Measurements from ENCODE around the gene TMX1. TPM values are rescaled to one million over a fixed set of nuclear protein-coding genes. Genes with fewer than 3 reads are reported as not detected.

The TMX1 gene
- total and polyA plus RNA-seq, 2 experiments from 2014 or later = 61.5 to 126 TPM

- TF ChIP-seq, protein P1, sequence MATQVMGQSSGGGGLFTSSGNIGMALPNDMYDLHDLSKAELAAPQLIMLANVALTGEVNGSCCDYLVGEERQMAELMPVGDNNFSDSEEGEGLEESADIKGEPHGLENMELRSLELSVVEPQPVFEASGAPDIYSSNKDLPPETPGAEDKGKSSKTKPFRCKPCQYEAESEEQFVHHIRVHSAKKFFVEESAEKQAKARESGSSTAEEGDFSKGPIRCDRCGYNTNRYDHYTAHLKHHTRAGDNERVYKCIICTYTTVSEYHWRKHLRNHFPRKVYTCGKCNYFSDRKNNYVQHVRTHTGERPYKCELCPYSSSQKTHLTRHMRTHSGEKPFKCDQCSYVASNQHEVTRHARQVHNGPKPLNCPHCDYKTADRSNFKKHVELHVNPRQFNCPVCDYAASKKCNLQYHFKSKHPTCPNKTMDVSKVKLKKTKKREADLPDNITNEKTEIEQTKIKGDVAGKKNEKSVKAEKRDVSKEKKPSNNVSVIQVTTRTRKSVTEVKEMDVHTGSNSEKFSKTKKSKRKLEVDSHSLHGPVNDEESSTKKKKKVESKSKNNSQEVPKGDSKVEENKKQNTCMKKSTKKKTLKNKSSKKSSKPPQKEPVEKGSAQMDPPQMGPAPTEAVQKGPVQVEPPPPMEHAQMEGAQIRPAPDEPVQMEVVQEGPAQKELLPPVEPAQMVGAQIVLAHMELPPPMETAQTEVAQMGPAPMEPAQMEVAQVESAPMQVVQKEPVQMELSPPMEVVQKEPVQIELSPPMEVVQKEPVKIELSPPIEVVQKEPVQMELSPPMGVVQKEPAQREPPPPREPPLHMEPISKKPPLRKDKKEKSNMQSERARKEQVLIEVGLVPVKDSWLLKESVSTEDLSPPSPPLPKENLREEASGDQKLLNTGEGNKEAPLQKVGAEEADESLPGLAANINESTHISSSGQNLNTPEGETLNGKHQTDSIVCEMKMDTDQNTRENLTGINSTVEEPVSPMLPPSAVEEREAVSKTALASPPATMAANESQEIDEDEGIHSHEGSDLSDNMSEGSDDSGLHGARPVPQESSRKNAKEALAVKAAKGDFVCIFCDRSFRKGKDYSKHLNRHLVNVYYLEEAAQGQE (IDR thresholded peaks at IDR 0.05; ENCODE audit: unreplicated experiment) = no peak
Measured at GRCh38 chr14:51211149-51211548, 28.9 kb upstream of the TMX1 start (continued).

- H3K36me3 Mint-ChIP-seq (ENCODE audit: low read depth) = peaks cover 2% of the 10 kb centered on the region; the same call in 2 of the 3 replicates
- peak overlapping the region; percentile 42; the same call in 1 of the 2 replicates for H3K27ac ChIP-seq (ENCODE audit: low read depth)
- H3F3A ChIP-seq (replicated peaks; ENCODE audit: low read depth) = no peaks in the 10 kb centered on the region
- H3K79me2 ChIP-seq (replicated peaks; ENCODE audit: insufficient read depth) = no peaks in the 10 kb centered on the region
- no peaks in the 10 kb centered on the region for H3K36me3 ChIP-seq (ENCODE audit: insufficient read depth)
- H4K20me1 ChIP-seq (replicated peaks; ENCODE audit: insufficient read depth) = no peaks in the 10 kb centered on the region
- no peak for ATAC-seq
- no peaks in the 10 kb centered on the region for H3K4me1 ChIP-seq (ENCODE audit: insufficient read depth)
- H3K4me3 Mint-ChIP-seq = no peak overlapping the region
- no peak overlapping the region for H3K27ac Mint-ChIP-seq
- H3K27me3 Mint-ChIP-seq (ENCODE audit: insufficient read depth, low read depth, poor library complexity) = no peaks in the 10 kb centered on the region
- H3K9me2 ChIP-seq (ENCODE audit: insufficient read depth) = no peaks in the 10 kb centered on the region
- no peak for DNase-seq (ENCODE audit: low spot score)
- no peak overlapping the region for H2AFZ ChIP-seq
- no peak overlapping the region for H3K4me2 ChIP-seq
- H3K4me1 Mint-ChIP-seq = no peaks in the 10 kb centered on the region
- no peak overlapping the region for H3K4me3 ChIP-seq
- peaks cover 4% of the 10 kb centered on the region; the same call in 1 of the 3 replicates for H3K9me3 Mint-ChIP-seq
- no peaks in the 10 kb centered on the region for H3K27me3 ChIP-seq (ENCODE audit: insufficient read depth)
- TF ChIP-seq ZNF331 (CRISPR knock-in tag; IDR thresholded peaks at IDR 0.05; ENCODE audit: low read depth) = no peak
- no peak for TF ChIP-seq EZH2 (IDR thresholded peaks at IDR 0.05; ENCODE audit: low read depth, unreplicated experiment)
- TF ChIP-seq POLR2AphosphoS5 (IDR thresholded peaks at IDR 0.05; ENCODE audit: low read depth) = no peak
- no peak for TF ChIP-seq ETS1 (IDR thresholded peaks at IDR 0.05)
- TF ChIP-seq, protein P2, sequence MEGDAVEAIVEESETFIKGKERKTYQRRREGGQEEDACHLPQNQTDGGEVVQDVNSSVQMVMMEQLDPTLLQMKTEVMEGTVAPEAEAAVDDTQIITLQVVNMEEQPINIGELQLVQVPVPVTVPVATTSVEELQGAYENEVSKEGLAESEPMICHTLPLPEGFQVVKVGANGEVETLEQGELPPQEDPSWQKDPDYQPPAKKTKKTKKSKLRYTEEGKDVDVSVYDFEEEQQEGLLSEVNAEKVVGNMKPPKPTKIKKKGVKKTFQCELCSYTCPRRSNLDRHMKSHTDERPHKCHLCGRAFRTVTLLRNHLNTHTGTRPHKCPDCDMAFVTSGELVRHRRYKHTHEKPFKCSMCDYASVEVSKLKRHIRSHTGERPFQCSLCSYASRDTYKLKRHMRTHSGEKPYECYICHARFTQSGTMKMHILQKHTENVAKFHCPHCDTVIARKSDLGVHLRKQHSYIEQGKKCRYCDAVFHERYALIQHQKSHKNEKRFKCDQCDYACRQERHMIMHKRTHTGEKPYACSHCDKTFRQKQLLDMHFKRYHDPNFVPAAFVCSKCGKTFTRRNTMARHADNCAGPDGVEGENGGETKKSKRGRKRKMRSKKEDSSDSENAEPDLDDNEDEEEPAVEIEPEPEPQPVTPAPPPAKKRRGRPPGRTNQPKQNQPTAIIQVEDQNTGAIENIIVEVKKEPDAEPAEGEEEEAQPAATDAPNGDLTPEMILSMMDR (conservative IDR thresholded peaks at IDR 0.05; ENCODE audit: low read depth in 2 of 2) = no peak
- no peak for TF ChIP-seq ZNF462 (CRISPR knock-in tag; IDR thresholded peaks at IDR 0.05)
- TF ChIP-seq NANOG (IDR thresholded peaks at IDR 0.05; ENCODE audit: borderline replicate concordance) = no peak
- TF ChIP-seq JUNB (IDR thresholded peaks at IDR 0.05; ENCODE audit: unreplicated experiment) = no peak
- no peak for TF ChIP-seq STAT1 (IDR thresholded peaks at IDR 0.05; ENCODE audit: unreplicated experiment)
- TF ChIP-seq ZNF114 (CRISPR knock-in tag; IDR thresholded peaks at IDR 0.05) = no peak
- TF ChIP-seq CREB1 (CRISPR knock-in tag; IDR thresholded peaks at IDR 0.05; ENCODE audit: low read depth) = no peak
- TF ChIP-seq EZH2phosphoT487 (IDR thresholded peaks at IDR 0.05; ENCODE audit: unreplicated experiment) = no peak
Measured at GRCh38 chr14:51216602-51217001, 23.4 kb upstream of the TMX1 start.

All from GM23338 (cell line).